Occipital lobe (tissue), 2 donors: ENCODE measurements around the gene VIT. TPM values are rescaled to one million over a fixed set of nuclear protein-coding genes. Genes with fewer than 3 reads are reported as not detected.
"Not testable (repeated sequence)": the region's sequence is repeated elsewhere in the genome, so short reads cannot be mapped to it uniquely, and the experiment has no call there.

ENCODE experiments used
- DNase-seq: peaks from one replicate; lab custom pipeline; 2025; lab: John Stamatoyannopoulos, UW
- total RNA-seq: library from RNA; depleted of rRNA; stranded (reverse); fragments of >200 nt; gene quantifications from one replicate; pipeline ENCODE4 v1.2.3, GENCODE V29; 2014

The VIT gene
- total RNA-seq, 1 donor from 2014 or later, result not detected

DNA sequence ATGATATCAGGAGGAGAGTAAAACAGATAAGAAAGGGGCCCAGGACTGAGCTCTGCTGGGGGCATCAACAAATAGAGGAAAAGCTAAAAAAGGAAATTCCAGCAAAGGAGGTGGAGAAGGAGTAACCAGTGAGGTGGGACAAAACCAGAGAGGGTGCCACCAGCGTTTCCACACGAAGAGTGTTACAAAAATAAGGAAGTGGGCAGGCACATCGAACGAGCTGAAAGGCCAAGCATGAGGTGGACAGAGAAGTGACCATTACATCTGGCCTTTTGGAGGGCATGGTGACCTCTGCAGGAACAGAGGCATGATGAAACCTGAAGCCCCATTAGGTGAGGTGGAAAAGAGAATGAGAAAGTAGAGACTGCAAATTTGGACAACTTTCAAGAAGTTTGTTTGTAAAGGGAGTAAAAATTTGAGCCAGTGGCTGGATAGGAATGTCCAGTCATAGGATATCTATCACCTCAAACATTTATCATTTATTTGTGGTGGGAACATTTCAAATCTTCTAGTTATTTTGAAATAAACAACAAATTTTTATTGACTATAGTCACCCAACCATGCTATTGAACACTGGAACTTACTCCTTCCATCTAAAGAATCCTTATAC is 18.4 kb upstream of the VIT start:
- no peak for DNase-seq

DNA sequence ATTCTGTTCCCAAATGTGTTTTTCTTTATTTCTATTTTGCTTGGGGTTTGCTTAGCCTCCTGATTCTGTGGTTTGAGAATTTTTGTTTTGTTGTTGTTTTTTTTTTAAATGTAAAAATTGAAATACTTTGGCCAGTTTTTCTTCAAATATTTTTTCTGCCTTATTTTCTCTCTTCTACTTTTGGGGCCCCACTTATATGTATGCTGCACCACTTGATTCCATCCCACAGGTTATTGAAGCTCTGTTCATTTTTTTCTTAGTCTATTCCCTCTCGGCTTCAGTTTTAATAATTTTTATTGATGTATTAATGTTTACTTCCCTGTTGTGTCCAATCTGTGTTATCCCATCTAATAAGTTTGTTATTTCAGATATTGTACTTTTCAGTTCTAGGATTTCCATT is 17.7 kb upstream of the VIT start:
- no peak for DNase-seq

DNA sequence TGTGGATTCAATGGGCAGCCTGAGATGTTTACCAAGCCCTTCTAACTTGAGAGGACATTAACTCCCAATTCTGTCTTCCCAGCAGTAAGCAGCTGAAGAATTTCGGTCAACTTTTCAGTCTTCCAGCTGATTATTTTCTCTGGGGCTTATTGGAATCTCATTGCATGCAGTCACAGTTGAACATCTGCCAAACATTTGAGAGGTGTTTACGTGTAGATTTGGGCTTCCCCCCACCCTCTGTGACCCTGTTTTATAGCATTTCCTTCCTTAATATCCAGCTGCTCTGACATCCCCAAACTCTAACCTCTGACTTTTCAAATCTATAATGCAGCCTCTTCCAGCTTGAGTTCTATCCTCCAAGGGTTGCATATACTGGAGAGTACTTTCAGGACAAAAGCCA is 16.5 kb upstream of the VIT start:
- DNase-seq, result no peak

DNA sequence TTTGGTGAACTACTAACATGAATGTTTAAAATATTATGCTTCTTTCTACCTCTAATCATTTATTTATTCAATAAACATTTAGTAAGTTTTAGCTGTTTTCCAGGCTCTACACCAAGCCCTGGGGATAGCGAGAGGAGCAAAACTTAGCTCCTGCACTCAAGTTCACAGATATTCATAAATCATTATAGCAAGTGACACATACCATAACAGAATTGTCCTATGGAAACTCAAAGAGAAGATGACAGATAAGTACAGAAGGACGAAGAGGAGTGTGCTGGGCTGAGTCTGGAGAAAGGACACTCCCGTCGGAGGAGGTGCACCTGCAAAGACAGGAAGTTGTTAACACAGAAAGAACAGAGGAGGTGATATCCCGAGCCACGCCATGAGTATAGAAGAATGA is 13.9 kb upstream of the VIT start:
- DNase-seq, result no peak

DNA sequence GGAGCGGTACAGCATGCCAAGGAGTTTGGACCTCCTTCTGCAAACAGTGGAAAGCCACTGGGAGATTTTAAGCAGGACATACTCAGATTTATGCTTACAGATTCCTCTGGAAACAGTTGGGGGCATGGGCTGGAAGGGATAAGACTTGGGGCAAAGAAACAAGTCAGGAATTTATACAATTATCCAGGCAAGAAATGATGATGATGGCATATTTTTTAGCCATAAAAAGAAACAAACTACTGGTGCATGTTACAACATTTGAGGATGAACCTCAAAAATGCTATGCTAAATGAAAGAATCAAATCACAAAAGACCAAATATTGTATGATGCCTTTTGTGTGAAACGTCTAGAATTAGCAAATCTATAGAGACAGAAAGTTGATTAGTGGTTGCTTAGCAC is 13.5 kb upstream of the VIT start:
- no peak for DNase-seq

DNA sequence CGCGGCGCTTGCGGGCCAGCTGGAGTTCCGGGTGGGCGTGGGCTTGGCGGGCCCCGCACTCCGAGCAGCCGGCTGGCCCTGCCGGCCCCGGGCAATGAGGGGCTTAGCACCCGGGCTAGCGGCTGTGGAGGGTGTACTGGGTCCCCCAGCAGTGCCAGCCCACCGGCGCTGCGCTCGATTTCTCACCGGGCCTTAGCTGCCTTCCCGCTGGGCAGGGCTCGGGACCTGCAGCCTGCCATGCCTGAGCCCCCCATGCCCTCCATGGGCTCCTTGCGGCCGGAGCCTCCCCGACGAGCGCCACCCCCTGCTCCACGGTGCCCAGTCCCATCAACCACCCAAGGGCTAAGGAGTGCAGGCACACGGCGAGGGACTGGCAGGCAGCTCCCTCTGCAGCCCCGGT is 8.2 kb upstream of the VIT start:
- DNase-seq, result not testable (repeated sequence)

DNA sequence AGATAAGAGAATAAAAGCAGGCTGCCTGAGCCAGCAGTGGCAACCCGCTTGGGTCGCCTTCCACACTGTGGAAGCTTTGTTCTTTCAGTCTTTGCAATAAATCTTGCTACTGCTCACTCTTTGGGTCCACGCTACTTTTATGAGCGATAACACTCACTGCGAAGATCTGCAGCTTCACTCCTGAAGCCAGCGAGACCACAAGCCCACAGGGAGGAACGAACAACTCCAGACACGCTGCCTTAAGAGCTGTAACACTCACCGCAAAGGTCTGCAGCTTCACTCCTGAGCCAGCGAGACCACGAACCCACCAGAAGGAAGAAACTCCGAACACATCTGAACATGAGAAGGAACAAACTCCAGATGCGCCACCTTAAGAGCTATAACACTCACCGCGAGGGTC is 7.5 kb upstream of the VIT start:
- not testable (repeated sequence) for DNase-seq

DNA sequence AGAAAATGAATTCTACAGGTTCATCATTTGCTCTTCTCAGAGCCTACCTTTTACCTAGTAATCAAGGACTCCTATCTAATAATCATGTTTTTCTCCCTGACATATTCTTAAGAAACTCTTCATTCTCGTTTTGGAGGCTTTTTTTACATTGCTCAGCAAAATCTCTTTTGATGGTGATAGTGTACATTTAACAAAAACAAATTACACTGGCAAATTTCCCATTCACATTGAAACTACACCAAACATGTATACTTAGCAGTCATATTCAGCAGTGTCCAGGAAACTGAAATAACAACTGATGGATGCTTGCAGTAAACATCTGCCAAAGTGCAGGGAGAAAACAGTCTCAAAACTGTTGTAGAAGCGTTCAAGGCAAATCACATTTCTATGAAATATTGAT is 4.4 kb upstream of the VIT start:
- no peak for DNase-seq

DNA sequence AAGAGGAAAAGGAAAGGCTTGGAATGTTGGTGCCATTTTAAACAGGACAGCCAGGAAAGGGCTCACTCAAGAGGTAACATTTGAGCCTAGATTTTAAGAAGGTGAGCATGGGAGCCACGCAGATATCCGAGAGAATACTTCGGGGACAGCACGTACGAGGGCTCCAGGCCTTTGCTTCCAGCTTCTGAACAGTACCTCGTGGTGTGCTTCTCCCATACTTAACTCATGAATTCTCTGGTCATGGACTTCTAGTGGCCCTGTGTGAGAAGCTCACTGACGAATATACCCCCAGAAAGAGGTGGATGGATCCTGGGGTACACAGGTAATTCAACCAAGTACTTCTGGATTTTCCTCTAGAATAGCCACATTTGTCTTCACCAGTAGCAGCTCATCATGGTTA is 2.7 kb upstream of the VIT start:
- DNase-seq, result no peak

DNA sequence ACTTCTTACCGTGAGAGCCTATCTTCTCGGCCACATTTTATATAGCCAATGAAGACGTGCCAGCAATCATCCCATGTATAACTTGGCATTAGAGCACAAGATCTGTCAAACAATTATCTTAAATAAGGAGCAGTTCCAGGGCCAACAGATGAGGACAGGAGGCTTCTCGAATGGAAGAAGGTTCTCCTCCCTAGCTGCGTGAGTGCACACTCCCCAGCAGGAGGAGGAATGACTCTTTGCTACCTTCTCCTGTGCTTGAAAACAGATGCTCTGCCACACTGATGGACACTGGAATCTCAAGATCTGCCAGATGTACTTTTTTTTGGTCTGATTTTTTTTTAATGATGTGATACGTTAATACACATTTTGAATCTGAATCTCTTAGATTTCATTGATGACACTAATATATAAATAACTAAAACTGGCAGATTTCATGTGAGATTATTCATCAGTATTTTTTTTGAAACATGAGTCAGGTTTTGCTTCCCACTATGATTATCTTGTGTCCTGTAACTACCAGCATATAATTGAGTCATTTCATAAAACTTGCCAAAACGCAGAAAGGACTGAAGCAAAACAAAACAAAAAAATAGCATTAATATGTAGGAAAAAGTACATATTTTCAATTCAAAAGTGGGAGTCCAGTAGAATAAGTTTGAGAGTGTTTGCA is 626 bp upstream of the VIT start:
- no peak for DNase-seq

DNA sequence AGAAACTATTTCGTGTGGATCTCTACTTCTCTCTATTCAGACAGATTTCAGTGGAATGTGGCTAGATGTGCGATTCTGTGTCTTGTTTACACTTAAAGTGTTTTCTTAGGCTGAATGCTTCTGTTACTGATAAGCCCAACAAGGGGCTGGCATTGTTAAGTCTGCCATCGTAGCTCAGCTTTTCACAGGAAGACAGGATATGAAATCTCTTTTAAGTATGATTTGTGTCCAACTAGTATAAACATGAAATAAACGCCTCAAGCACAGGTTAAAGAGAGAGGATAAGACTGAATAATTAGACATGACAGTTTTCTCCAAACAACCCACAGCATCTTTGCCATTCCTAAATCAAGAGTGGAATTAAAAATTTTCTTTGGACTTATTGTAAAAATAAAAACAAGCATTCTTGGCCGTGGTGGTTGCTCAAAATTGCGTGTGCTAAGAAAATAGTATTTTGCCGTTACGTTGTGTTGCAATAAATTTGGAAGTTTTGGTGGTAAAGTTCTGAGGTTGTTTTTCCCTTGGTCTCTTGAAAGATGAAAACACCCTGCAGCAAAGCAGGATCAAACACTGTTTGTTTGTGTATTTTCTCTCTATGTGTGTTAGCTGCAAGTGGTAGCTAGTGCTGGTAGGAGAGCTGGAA is 1.0 kb downstream of the VIT start:
- DNase-seq, result no peak

DNA sequence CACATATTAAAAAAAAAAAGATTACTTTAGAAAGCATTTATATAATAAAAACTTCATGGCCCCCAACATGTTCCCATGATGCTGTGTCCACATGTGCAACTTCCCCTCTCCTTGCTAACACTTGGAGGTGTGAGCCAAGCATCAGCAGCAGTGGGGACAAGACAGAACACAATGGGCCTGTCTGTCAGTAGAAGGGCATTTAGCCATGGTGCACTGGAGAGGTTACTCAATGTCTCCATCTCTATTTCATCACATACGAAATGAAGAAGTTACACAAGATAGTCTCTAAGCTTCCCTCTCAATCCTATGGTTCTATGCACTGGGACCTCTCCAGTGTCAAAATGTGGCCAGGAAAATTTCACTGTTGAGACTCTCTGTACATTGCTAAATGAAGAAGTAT is 2.5 kb downstream of the VIT start:
- DNase-seq, result no peak

DNA sequence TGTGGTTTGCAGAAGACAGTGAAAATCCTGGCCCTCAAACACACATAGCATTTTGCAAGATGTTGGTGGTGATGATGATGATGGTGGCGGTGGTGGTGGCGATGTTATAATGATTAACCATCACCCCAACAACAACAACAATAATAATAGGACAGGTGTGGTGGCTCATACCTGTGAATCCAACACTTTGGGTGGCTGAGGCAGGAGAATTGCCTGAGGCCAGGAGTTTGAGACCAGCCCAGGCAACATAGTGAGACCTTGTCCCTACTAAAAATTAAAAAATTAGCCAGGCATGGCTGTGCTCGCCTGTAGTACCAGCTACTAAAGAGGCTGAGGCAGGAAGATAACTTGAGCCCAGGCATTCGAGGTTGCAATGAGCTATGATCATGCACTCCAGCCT is 3.8 kb downstream of the VIT start:
- DNase-seq, result no peak

DNA sequence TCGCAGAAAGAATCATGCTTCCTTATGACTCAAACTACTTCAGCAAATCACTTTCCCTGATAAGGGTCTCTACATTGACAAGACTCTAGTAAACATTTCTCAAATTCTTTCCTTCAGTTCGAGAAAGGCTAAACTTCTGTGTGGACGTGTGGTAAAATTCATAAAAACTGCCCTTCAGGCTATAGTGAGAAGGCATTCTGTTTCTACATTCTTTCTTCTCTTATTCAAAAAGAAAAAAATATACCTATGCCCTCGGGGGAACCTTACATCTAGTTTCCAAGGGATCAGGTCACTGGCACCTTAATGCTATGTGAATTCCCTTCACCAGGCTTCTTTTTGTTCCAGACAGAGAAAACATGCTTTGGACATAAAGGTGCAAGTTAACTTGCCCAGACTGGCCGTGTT is 4.9 kb downstream of the VIT start:
- no peak for DNase-seq

DNA sequence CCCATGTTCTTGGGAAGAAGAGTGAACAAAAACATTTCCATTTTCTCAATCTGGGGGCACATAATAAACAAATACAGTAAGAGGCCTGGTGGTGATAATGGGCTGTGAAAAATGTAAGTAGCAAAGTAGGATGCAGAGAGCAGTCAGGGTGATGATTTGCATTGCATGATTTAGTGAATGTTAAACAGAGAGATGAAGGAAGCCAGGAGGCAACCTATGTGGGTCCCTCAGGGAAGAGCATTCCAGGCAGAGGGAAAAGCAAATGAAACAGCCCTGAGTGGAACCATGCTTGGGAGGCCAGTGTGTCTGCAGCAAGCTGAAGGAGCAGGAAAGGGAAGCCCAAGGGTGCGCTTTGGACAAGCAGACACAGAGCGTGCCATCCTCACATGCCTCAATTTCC is 5.4 kb downstream of the VIT start:
- DNase-seq, result no peak

DNA sequence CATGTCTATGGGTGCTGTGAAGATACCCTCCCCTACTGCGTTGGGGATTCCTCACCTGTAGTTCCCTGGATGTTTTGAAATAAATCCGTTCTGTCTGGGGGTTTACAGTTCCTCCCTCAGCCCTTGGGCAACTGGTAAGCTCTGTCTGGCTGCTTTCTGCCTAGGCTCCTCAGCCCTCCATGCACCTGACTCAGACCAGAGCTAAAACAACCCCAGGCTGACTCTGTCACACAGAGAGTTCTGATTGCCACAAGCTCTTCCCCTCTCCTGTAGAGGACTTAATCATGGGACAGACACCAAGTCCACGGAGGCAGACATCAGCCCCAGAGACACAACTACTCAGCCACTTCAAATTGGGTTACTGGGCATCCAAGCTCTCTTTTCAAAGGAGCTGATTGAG is 6.3 kb downstream of the VIT start:
- no peak for DNase-seq

DNA sequence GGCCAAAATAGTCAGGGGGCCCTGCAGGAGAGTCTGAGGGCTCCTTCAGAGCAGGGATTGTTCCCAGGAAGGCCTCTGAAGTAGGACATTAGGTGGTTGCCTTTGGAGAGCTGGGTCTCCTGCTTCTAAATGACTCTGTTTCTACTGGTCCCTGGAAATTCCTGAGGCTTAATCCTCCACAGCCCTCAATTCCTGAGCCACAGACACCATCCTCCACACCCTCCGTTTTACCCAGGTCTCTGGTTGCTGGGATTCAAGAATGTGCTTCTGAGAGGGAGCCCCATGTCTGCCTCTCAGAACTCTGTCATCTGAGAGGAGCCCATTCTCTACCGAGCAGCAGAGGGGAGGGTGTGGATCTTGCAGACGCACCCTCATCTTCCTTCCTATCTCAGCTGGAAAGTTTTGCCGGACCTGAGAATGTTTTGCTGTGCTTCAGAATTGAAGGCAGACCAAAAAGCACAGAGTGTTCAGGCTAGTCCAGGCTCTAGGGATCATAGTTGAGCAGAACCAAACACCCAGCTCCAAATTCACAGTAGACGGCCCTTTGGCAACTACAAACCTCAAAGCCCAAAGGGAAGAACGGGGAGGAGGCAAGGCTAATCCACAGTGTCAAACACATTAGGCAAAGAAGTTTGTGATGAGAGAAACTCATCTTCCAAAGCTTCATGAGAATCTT is 8.1 kb downstream of the VIT start:
- no peak for DNase-seq

DNA sequence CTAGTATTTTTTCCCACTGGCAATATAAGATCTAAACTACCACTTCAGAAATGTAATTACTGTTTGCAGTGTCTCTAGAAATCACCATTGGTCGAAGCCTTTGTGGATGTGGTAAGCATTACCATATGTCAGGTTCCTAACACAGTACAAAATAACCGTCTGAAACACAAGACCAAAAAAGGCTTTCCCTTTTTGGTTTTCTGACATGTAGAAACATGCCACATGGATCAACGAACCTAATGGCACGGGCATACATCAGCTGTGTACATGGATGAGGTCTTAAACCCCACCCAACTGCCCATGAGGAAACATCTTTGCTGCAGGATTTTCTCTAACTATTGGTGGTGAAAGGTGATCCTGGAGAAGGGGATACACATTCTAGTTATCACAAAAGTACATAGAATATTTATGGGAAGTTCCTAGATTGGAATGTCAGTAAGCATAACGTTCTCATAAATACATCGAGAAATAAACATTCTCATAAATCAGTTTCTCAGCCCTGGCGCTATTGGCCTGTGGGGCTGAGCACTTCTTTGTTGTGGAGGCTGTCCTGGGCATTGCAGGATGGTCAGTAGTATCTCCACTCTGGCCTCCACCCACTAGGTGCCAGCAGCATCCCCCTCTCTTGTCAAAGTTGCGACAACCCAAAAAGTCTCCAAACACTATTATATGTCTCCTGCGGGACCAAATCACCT is 9.0 kb downstream of the VIT start:
- DNase-seq, result no peak

DNA sequence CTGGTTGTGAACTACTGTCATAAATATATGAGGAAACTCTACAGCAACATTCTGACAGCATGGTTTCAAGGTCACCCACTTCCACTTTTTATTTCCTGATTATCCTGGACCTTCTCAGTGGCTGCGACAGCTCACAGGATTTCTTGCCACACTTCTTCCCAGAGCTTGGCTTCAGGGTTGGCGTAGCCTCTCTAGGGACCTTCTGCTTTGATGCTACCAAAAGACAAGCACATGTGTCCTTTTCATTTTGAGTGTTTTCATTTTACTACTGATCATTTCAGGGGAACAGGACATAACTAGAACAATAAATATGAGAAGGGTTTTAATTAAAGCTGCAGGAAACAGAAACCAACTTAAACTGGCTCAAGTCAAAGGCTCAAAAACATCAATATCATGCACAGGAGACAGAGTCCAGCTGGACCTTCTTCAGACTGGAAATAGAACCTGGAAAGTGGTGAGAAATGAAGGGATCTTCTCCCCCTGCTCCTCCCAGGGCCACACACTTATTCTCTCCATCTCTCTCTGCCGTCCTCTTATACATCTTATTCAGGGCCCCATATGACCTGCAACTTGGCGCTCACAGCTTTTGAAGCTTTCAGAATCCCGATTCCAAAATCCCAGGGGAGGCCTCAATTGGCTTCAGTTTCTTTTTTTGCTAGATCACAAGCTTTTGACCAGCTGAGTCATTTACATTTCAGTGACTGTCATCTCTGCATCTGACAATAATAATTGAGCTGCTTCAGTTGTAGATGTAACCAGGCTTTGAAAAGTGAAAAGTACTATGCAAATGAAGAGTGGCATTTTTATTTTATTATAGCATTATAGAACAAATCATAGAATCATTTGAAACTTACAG is 9.7 kb downstream of the VIT start:
- DNase-seq, result no peak

DNA sequence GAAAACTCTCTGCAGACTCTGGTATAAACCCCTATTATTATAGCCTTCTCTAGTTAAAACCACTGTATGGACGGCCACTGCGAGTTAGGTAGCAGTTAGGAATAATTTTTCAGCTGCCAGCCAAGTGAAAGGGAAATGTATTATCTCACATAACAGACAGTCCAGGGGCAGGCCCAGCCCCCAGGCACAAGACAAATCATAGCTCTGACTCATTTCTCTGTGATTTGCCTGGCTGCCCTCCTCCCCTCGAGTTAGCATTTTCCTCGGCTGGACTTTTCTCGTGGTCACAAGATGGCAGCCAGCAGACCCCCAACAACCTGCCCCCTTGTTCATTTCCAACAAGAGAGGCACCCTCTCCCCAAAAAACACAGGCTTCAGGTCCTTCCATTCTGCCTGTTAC is 10.5 kb downstream of the VIT start:
- no peak for DNase-seq
